Breast epithelium (tissue), 4 donors: ENCODE measurements around the gene COMMD7. TPM values are rescaled to one million over a fixed set of nuclear protein-coding genes. Genes with fewer than 3 reads are reported as not detected.
"Not testable (repeated sequence)": the region's sequence is repeated elsewhere in the genome, so short reads cannot be mapped to it uniquely, and the experiment has no call there.

Experiments
- DNase-seq, 2 donors: peaks; one replicate each; pipeline ENCODE4 v3.0.0-alpha.2; 2019; ENCODE audit warnings: low spot score in 2 of 2
- H3K27ac ChIP-seq, 2 donors: fragments of 200-600 bp; sonication (generic) in 1 of 2; one replicate each; pipeline ENCODE4 v1.5.1; 2016 to 2019; ENCODE audit warnings: mild to moderate bottlenecking in 1 of 2
- H3K27me3 ChIP-seq, 2 donors: fragments of 200-600 bp; sonication (generic) in 1 of 2; one replicate each; pipeline versions ENCODE4 v1.5.1 to v1.6.0; 2017 to 2019; ENCODE audit warnings: control low read depth in 1 of 2, mild to moderate bottlenecking in 1 of 2
- H3K36me3 ChIP-seq: fragments of 200-600 bp; one replicate; pipeline ENCODE4 v1.5.1; 2019
- H3K4me1 ChIP-seq, 2 donors: fragments of 200-600 bp; sonication (generic); one replicate each; pipeline ENCODE4 v1.5.1; 2016 to 2019; ENCODE audit warnings: control low read depth in 1 of 2
- H3K4me3 ChIP-seq, 3 donors: fragments of 200-600 bp; sonication (generic); 1 replicate in 2 of 3; 2 replicates in 1 of 3; pipeline ENCODE4 v1.5.1; 2016 to 2019; ENCODE audit warnings: mild to moderate bottlenecking in 3 of 3, moderate library complexity in 2 of 3
- H3K9me3 ChIP-seq, 2 donors: fragments of 200-600 bp; sonication (generic) in 1 of 2; one replicate each; pipeline ENCODE4 v1.5.1; 2016 to 2019; ENCODE audit warnings: control low read depth in 1 of 2
- CTCF ChIP-seq, 3 donors: fragments of 450-650 bp; IDR thresholded peaks; one replicate each; pipeline ENCODE4 v1.5.1; 2016 to 2017; ENCODE audit warnings: antibody characterized with exemption in 3 of 3, mild to moderate bottlenecking in 3 of 3, moderate library complexity in 3 of 3
- POLR2A ChIP-seq: fragments of 450-650 bp; IDR thresholded peaks from one replicate; pipeline ENCODE4 v1.6.1; 2016; ENCODE audit warnings: antibody characterized with exemption, mild to moderate bottlenecking, moderate library complexity
- POLR2AphosphoS5 ChIP-seq, 3 donors: sonication (generic); formaldehyde crosslinking; IDR thresholded peaks; one replicate each; pipeline ENCODE4 v1.6.1; 2017; ENCODE audit warnings: antibody characterized with exemption in 3 of 3
- intact Hi-C: fragments of 100-400 bp; cut with DNase I; formaldehyde crosslinking; loops from one replicate; pipeline ENCODE4 v1.15.1; 2023; ENCODE audit warnings: low total_unique reads
- total RNA-seq, 3 donors: library from RNA; depleted of rRNA; stranded (reverse); fragments of >200 nt; gene quantifications; one replicate each; pipeline ENCODE4 v1.1.0, GENCODE V29; 2016

COMMD7 gene
- total RNA-seq, 3 donors from 2014 or later, result 22.7 to 30.9 (median 24.3) TPM

- intact Hi-C loops, result no loop called here
- TF ChIP-seq POLR2AphosphoS5 (IDR thresholded peaks at IDR 0.05), result no peak
- DNase-seq, result no peak
- H3K36me3 ChIP-seq, result no peaks in the 10 kb centered on the region
- H3K4me1 ChIP-seq, result no peaks in the 10 kb centered on the region
- no peak overlapping the region for H3K27ac ChIP-seq
- H3K27me3 ChIP-seq, result no peaks in the 10 kb centered on the region
- H3K4me3 ChIP-seq, result no peak overlapping the region
- H3K9me3 ChIP-seq, result no peaks in the 10 kb centered on the region
Observed at GRCh38 chr20:32711346-32711745, 31.9 kb downstream of the COMMD7 start.

GRCh38 chr20:32709632-32710121 lies 33.6 kb downstream of the COMMD7 start:
- H3K36me3 ChIP-seq, result no peaks in the 10 kb centered on the region
- no peaks in the 10 kb centered on the region for H3K27me3 ChIP-seq
- intact Hi-C loops, result no loop called here
- no peaks in the 10 kb centered on the region for H3K9me3 ChIP-seq
- no peak overlapping the region for H3K4me3 ChIP-seq
- H3K27ac ChIP-seq, result no peak overlapping the region
- no peaks in the 10 kb centered on the region for H3K4me1 ChIP-seq
- DNase-seq, result no peak
- TF ChIP-seq POLR2AphosphoS5 (IDR thresholded peaks at IDR 0.05), result no peak

- H3K4me3 ChIP-seq, H3K27ac ChIP-seq, DNase-seq, H3K27me3 ChIP-seq, H3K4me1 ChIP-seq, H3K9me3 ChIP-seq, H3K36me3 ChIP-seq, intact Hi-C loops: not testable (repeated sequence)
Observed at GRCh38 chr20:32709029-32709631, 34.1 kb downstream of the COMMD7 start.

- Histone ChIP-seq H3K27me3 (no peaks in the 10 kb centered on the region), H3K9me3 (no peaks in the 10 kb centered on the region), H3K4me1 (no peaks in the 10 kb centered on the region), H3K4me3 (no peak overlapping the region), H3K36me3 (no peaks in the 10 kb centered on the region), H3K27ac (peak overlapping the region; percentile 9 to 13)
- no peak for TF ChIP-seq POLR2A
- no peak for DNase-seq
- intact Hi-C loops, result no loop called here
Observed at GRCh38 chr20:32707691-32708581, 35.3 kb downstream of the COMMD7 start.

GRCh38 chr20:32706486-32706885 lies 36.8 kb downstream of the COMMD7 start:
- H3K27ac ChIP-seq, result no peak overlapping the region
- H3K36me3 ChIP-seq, result no peaks in the 10 kb centered on the region
- TF ChIP-seq CTCF (IDR thresholded peaks at IDR 0.05) (no peak), POLR2A (no peak), POLR2AphosphoS5 (IDR thresholded peaks at IDR 0.05) (no peak)
- H3K27me3 ChIP-seq, result no peaks in the 10 kb centered on the region
- H3K4me1 ChIP-seq, result no peaks in the 10 kb centered on the region
- no peak for DNase-seq
- no peak overlapping the region for H3K4me3 ChIP-seq
- H3K9me3 ChIP-seq, result no peaks in the 10 kb centered on the region
- intact Hi-C loops, result no loop called here

DNA sequence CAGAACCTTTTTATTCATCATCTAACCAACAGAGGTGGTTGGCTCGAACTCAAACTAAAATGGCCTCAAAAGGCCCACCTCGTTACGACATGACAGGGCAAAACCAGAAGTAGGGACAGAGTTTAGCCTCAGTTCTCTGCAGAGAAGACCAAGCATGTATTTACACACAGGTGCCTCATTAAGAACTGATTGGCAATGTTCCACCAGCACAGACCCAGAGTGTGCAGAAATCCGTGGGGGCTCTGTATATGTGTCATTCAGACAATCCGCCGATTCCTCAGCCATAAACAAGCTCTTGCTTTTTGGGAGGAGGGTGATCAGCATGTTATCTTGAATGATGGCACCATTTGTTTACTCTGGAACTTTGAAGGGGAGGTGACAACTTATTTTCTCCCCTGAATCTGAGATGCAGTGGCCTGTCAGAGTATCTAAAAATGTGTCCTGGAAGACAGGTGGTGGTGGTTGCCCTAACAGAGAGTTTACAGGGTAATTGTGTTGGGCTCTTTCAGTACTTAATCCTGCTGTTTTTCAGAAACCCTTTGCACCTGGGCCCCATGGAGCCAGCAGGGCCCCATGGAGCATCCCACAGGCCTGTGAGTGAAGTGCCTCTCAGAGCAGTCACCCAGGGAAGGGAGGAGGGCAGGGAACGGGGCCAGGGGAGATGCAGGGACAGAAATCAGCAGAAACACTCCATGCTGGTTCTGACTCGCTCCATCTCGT lies 40.4 kb downstream of the COMMD7 start:
- intact Hi-C loops, result no loop called here
- TF ChIP-seq POLR2AphosphoS5 (IDR thresholded peaks at IDR 0.05) (no peak), POLR2A (no peak), CTCF (IDR thresholded peaks at IDR 0.05) (no peak)
- Histone ChIP-seq H3K4me1 (no peaks in the 10 kb centered on the region), H3K4me3 (no peak overlapping the region), H3K36me3 (no peaks in the 10 kb centered on the region), H3K9me3 (no peaks in the 10 kb centered on the region), H3K27me3 (no peaks in the 10 kb centered on the region), H3K27ac (no peak overlapping the region)
- no peak for DNase-seq

DNA sequence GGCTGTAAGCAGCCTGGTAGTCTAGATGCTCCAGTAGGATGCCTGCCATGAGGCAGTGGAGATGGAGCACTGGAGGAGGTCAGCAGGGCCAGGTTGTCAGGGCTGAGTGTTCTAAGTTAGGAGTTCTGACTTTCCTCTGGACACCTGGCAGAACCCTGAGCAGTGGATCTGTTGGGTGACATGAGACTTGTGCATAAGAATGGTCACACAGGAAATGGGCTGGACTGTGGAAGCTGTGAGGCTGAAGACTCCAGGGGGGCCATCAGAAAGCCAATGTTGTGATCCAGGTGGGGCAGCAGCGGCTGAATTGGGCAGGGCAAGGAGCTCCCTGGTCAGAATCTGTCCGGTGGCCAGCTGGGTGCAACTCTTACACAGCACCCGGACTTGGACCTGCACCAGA lies 45.7 kb downstream of the COMMD7 start:
- no peak for DNase-seq
- TF ChIP-seq POLR2A, result no peak
- no peak for TF ChIP-seq POLR2AphosphoS5 (IDR thresholded peaks at IDR 0.05)
- TF ChIP-seq CTCF (IDR thresholded peaks at IDR 0.05), result no peak
- H3K27me3 ChIP-seq, result no peaks in the 10 kb centered on the region
- H3K27ac ChIP-seq, result no peak overlapping the region
- intact Hi-C loops, result no loop called here
- peaks cover 0 to 4% of the 10 kb centered on the region in 2 donors for H3K4me1 ChIP-seq
- no peak overlapping the region for H3K4me3 ChIP-seq
- no peaks in the 10 kb centered on the region for H3K36me3 ChIP-seq
- H3K9me3 ChIP-seq, result no peaks in the 10 kb centered on the region
